Measurements from ENCODE around the gene MLPH. TPM values are rescaled to one million over a fixed set of nuclear protein-coding genes. Genes with fewer than 3 reads are reported as not detected.
A peak's percentile ranks its signal among the peaks of the same experiment; 100 is the strongest.

MLPH gene
- total RNA-seq, 6 experiments from 2014 or later = 20.8 to 52.8 (median 35.1) TPM

- peak; percentile 82 to 94 (median 94) for DNase-seq
- Histone ChIP-seq H3K4me3 (no peak overlapping the region), H3K27me3 (no peaks in the 10 kb centered on the region), H3K4me1 (peaks cover 0 to 20% (median 3%) of the 10 kb centered on the region in 4 donors), H3K27ac (peak overlapping the region; percentile 54 to 77 (median 62)), H3K36me3 (no peaks in the 10 kb centered on the region), H3K9me3 (no peaks in the 10 kb centered on the region)
- ATAC-seq = peak; percentile 74 to 89 (median 80)
- TF ChIP-seq POLR2A (IDR thresholded peaks at IDR 0.05) = peak; percentile 51
- TF ChIP-seq, protein P1, sequence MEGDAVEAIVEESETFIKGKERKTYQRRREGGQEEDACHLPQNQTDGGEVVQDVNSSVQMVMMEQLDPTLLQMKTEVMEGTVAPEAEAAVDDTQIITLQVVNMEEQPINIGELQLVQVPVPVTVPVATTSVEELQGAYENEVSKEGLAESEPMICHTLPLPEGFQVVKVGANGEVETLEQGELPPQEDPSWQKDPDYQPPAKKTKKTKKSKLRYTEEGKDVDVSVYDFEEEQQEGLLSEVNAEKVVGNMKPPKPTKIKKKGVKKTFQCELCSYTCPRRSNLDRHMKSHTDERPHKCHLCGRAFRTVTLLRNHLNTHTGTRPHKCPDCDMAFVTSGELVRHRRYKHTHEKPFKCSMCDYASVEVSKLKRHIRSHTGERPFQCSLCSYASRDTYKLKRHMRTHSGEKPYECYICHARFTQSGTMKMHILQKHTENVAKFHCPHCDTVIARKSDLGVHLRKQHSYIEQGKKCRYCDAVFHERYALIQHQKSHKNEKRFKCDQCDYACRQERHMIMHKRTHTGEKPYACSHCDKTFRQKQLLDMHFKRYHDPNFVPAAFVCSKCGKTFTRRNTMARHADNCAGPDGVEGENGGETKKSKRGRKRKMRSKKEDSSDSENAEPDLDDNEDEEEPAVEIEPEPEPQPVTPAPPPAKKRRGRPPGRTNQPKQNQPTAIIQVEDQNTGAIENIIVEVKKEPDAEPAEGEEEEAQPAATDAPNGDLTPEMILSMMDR (IDR thresholded peaks at IDR 0.05) = no peak
- WGBS (ENCODE audit: insufficient coverage, low coverage, low lambda C conversion rate, missing lambda C conversion rate) = 32% methylated on average over 4 of the region's 6 CpGs
- intact Hi-C loops (cut with DNase I) = no loop called here
Measured at GRCh38 chr2:237482485-237482884, 4.6 kb upstream of the MLPH start.

- intact Hi-C loops (cut with DNase I) = no loop called here
- DNase-seq = no peak
- WGBS (ENCODE audit: insufficient coverage, low coverage, low lambda C conversion rate, missing lambda C conversion rate) = 73% methylated on average over 4 of the region's 9 CpGs
- peak in 1 of 4 donors; percentile 26 for ATAC-seq
- peaks cover 0 to 26% (median 3%) of the 10 kb centered on the region in 4 donors for H3K4me1 ChIP-seq
- no peak overlapping the region for H3K4me3 ChIP-seq
- no peaks in the 10 kb centered on the region for H3K27me3 ChIP-seq
- peak overlapping the region; percentile 32 to 77 (median 54) for H3K27ac ChIP-seq
- no peaks in the 10 kb centered on the region for H3K36me3 ChIP-seq
- H3K9me3 ChIP-seq = no peaks in the 10 kb centered on the region
- TF ChIP-seq POLR2A (IDR thresholded peaks at IDR 0.05) = no peak
- TF ChIP-seq, protein P1 (IDR thresholded peaks at IDR 0.05) = no peak
Measured at GRCh38 chr2:237483018-237483731, 3.9 kb upstream of the MLPH start.

DNA sequence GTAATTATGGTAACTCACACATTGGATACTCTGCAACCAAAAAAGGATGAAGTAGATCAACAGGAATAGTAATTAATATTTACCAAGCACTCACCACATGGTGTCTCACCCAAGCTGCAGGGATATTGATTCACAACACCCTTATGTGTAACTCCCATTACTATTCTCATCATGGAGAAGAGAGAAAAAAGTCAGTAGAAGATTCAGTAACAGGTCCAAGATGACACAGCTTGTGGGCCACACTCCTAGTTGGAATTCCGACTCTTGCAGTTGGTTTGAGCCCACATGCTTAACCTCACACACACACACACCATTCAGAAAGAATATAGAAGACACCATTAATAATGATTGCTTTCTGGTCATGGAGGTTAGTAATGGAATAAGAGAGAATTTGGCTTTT lies 1.7 kb upstream of the MLPH start:
- Histone ChIP-seq H3K27ac (no peak overlapping the region), H3K27me3 (no peaks in the 10 kb centered on the region), H3K9me3 (no peaks in the 10 kb centered on the region), H3K4me3 (no peak overlapping the region), H3K36me3 (no peaks in the 10 kb centered on the region), H3K4me1 (peaks cover 0 to 33% (median 10%) of the 10 kb centered on the region in 4 donors)
- DNase-seq (no peak), ATAC-seq (no peak)
- 100% methylated on average over 1 of the region's 1 CpG for WGBS (ENCODE audit: insufficient coverage, low coverage, low lambda C conversion rate, missing lambda C conversion rate)
- intact Hi-C loops (cut with DNase I) = no loop called here
- TF ChIP-seq, protein P1 (IDR thresholded peaks at IDR 0.05) = no peak
- TF ChIP-seq POLR2A (IDR thresholded peaks at IDR 0.05) = no peak

DNA sequence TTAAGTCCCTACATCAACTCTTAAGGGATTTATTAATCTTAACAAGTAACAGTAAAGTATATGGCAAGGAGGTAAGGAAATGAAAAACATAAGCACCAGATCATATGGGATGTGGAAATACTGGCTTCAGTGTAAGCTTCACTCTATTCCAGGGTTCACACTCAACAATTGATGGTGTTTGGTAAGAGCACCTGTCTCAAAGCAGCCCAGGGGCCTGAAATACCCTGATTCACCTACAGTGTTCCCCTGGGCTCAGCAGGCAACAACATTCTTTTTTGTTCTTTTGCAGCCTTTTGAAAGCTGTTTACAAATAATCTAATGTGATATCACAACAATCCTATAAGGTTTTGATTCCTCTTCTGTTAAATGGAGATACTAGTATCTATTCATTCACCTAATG lies 1.2 kb upstream of the MLPH start:
- no peak for ATAC-seq
- no peak for TF ChIP-seq POLR2A (IDR thresholded peaks at IDR 0.05)
- TF ChIP-seq, protein P1 (IDR thresholded peaks at IDR 0.05) = no peak
- H3K36me3 ChIP-seq = no peaks in the 10 kb centered on the region
- H3K27me3 ChIP-seq = no peaks in the 10 kb centered on the region
- DNase-seq = no peak
- peak overlapping the region in 1 of 3 donors; percentile 91 for H3K4me3 ChIP-seq
- H3K4me1 ChIP-seq = peaks cover 0 to 33% (median 10%) of the 10 kb centered on the region in 4 donors
- H3K27ac ChIP-seq = no peak overlapping the region
- H3K9me3 ChIP-seq = no peaks in the 10 kb centered on the region
- intact Hi-C loops (cut with DNase I) = no loop called here
